DMS 273 treated with DMSO at 0.1 percent for 48 hours (cell line): ENCODE results near the gene FAM107B.

Source experiments
- DNase-seq: peaks from one replicate; lab custom pipeline; 2025; lab: John Stamatoyannopoulos, UW

Gene FAM107B

DNA sequence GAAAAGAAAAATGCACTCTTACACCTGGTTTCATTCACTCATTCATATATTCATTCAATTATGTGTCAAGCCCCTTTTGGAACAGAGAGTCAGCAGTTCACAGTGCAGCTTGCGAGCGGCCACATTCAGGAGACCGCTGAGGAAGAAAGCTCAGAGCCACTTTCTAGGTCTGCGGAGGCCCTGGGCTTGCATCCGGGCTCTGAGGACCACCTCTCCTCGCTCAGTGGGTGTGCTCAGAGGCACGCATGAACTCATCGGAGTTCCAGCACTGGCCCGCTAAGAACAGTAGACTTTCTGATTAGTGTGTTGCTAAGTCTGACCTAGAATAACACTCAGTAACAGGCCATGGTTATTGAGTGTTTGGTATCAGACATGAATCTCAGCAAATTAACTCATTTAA lies 1.8 kb upstream of the FAM107B start:
- DNase-seq = no peak

- DNase-seq = no peak
These were observed 959 bp upstream of the FAM107B start for GRCh38 chr10:14775656-14776055.

DNA sequence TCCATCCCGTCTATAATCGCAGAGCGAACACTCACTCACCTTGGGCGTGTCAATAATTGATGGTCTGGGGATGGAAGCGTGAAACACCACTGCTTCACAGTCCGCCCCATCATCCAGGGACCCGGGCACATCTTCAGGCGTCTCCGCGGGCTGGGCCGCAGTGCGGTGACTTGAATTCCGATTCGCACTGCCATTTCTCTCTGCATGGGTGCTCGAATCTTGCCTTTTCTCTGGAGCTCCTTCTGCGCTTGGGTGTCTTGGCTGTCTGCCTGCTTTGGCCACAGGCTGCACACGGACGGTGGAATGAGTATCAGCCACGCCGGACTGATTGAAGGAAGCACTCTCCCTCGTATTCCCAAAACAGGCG lies 500 bp downstream of the FAM107B start:
- no peak for DNase-seq

DNA sequence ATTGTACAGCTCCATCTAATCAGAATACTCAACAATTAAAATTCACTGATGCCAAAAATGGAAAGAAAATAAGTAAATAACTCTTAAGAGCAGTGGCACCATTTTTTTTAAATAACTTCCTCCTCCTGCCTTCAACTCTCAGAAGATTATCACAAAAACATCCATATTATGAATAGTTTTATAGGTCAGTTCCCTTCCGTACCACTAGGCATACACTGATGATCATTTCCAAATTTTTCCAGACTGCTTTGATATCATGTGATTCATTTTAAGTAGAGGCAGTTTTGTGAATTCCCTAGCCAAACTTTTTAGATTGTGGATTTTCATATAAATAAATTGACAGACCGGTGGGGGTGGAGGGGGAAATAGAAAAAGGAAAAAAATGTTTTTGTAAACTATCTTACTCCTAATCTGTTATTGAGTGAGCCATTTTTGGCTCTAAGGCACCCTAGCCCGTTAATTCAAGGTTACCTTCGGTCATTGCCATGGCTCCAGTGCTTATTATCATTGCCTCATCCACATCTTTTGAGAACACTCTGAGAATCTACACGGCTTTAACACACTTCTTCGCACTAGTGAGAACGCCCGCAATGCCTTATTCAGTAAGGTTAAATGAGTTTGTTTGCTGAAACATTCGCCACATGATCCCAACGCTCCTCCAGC lies 1.0 kb downstream of the FAM107B start:
- no peak for DNase-seq

- no peak for DNase-seq
These were observed 2.3 kb downstream of the FAM107B start for GRCh38 chr10:14772399-14772798.

DNA sequence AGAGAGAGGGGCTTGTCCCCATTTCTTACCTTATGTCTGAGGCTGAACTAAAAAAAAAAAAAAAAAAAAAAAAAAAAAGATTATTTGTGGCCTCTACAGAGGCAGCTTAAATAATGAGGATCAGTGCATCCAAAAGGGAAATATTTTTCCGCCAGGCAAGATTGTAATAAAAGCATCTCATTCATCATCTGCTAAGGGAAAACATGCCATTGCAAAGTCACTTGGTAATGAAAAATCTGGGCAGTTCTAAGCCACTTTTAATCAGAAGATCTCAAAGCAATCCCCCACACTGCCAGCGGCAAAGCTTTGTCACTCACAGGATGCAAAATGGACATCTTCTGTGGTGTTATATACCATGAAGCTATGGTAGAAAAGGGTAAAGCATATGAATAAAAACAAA lies 3.8 kb downstream of the FAM107B start:
- DNase-seq = no peak

- no peak for DNase-seq
These were observed 13.3 kb downstream of the FAM107B start for GRCh38 chr10:14761372-14761771.

DNA sequence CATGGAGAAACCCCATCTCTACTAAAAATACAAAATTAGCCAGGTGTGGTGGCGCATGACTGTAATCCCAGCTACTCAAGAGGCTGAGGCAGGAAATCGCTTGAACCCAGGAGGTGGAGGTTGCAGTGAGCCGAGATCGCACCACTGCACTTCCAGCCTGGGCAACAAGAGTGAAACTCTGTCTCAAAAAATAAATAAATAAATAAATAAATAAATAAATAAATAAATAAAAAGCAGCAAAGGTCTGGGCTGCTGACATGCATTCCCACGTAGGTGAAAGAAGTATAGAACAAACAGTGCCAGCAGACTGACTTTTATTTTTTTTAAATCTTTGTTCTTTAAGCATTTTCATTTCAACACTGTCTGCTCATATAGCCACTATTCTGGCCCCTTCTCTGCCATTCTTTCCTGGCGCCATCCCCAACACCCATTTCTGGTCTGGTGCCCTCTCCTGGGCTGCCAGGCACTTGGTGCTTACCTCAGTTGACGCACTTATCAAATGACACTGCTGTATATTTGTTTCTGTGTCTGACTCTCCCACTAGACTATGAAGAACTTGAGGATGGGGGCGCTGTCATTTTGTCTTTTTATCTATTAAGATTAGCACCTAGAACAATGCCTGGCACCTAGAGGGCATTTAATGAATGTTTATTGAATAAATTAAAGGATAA lies 15.6 kb downstream of the FAM107B start:
- DNase-seq = no peak

GRCh38 chr10:14758451-14758850 lies 16.2 kb downstream of the FAM107B start:
- no peak for DNase-seq

DNA sequence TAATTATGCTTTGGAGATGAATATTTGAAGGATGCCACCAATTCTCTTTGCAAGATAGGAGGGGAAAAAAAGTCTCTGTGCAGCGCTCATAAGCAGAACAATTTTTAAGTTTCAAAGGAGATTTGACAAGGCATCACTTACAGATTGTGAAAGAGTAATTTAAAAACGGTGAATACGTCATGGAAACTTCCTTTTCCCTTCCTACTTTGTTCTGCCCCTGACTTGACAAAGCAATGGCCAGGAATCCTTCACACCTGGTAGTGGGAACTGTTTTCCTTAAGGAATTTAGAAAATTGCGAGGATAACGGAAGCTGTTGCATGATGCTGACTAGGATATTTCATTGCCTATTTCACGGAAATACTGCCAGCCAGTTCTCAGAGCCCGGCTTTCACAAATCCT lies 16.7 kb downstream of the FAM107B start:
- no peak for DNase-seq

DNA sequence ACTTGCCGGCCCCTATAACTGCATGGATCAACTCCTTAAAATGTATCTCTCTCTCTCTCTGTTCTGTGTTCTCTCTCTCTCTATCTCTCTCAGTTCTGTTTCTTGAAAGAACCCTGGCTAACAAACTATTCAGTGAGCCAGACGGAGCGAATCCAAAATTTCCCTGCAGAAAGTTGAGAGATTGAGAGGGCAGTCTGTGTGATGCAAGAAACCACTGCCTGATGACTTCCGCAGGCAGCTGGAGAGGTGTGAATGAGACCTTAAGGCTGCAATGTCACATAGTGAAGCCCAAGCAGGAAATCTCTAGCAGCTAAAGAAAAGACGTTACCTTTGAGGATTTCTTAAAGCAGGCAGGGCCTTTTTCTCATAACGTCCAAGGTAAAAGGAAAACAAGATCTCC lies 17.3 kb downstream of the FAM107B start:
- no peak for DNase-seq

DNA sequence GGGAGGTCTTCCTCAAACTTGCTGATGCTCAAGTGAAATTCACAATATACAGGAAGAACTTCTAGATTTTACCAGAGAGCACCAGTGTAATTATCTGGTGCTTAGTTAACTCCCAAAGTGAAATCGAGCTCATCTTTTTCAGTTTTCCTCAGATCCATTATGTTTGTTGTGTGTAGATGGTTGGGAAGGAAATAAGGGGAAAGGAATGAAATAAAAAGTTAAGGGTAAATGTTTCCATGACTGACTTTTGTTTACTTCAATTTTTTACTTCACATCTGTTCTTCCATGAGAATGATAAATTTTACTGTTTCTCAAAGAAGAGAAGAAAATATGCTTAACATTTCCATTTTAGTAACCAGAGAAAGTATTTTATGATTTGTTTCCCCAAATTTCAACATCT lies 21.3 kb downstream of the FAM107B start:
- DNase-seq = no peak

- no peak for DNase-seq
These were observed 22.8 kb downstream of the FAM107B start for GRCh38 chr10:14751921-14752320.

GRCh38 chr10:14751014-14751896 lies 23.4 kb downstream of the FAM107B start:
- no peak for DNase-seq

DNA sequence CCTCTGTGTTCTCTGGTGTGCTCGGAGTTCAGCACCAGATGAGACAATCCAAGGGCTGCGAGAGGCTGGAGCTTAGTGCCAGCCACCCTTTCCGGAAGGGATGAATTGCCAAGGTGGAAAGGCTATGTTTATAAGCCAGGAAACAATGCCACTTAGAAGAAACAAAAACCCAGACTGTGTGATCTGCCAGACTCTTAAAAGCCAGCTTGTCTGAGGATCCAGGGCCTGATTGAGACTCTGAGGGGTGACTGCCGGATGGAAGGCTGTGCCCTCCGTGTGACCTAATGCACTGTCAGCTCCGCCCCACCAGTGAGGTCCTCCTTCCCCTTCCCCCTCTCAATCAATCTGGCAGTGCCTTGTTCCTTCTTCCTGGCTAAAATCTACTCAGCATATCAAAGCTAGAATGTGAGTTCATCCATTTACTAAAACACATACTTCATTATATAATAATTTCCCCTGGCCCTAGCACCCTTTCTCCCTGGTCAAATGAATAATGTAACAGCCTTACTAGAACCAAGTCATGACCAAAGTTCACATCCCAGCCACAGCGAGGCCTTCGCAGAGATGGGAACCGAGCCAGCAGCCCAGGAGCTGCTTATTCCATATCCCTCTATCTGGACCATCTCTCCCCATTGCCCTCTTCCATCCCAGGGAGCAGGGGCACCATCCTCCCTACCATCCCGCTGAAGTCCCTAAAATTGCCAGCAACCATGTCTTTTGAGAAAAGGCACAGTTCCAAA lies 25.5 kb downstream of the FAM107B start:
- no peak for DNase-seq

GRCh38 chr10:14748441-14748840 lies 26.3 kb downstream of the FAM107B start:
- DNase-seq = no peak

GRCh38 chr10:14742815-14743214 lies 31.9 kb downstream of the FAM107B start:
- DNase-seq = no peak

- no peak for DNase-seq
These were observed 32.3 kb downstream of the FAM107B start for GRCh38 chr10:14742382-14742781.

DNA sequence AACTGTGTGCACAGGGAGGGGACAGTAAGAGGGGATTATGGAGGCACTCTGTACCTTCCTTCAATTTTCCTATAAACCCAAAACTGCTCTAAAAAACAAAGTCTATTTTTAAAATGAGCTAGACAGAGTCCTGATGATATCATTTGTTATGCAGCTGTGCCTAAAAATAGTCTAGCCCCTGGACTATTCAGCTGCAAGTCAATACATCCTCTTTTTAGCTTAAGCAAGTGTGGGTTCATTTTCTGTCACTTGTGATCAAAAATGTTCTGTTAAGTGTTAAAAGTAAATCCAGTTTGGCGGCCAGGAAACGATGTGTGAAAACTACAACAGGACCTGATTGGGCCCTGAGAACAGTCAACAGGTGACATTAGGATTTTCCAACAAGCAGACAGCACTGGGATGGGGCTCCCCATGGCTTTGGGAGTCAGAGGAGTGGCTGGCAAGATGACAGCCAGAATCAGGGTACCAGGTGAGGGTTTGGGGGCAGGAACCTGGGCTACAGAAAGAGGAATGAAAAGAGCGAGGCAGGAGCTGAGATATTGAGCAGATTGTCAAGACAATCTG lies 33.9 kb downstream of the FAM107B start:
- no peak for DNase-seq

- no peak for DNase-seq
These were observed 36.7 kb downstream of the FAM107B start for GRCh38 chr10:14737808-14738545.

DNA sequence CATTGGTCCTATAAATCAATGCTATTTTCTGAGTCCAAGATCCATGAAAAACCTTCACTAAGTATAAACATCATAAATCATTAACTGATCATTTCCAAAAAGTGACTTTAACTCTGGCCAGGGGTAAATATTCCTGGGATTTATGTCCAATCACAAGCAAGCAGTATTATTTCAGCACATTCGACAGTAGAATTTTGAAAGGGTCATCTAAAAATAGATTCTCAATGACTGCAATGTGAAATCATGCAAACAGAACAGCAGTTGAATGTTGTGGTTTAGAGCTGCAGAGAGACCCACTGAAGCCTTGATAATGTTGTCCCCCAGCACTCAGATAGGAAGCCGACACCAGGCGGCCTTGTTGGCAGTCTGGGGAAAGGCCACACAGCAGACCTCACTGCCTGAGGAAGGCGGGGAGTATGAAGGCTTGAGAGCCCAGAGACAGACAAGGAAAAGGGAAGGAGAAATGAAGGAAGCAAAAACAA lies 38.1 kb downstream of the FAM107B start:
- DNase-seq = no peak
